HEK293T (cell line): ENCODE measurements around the gene MAGED1.

Experiments
- BHLHE40 ChIP-seq: fragments of 450-650 bp; IDR thresholded peaks from 2 replicates; pipeline ENCODE4 v1.6.1; 2016; ENCODE audit warnings: mild to moderate bottlenecking, moderate library complexity, borderline replicate concordance
- CTBP1 ChIP-seq: fragments of 450-650 bp; IDR thresholded peaks from 2 replicates; pipeline ENCODE4 v1.6.1; 2016; ENCODE audit warnings: borderline replicate concordance
- ELF4 ChIP-seq: fragments of 450-650 bp; IDR thresholded peaks from 2 replicates; pipeline ENCODE4 v1.6.1; 2017; ENCODE audit warnings: antibody characterized with exemption
- FOXA1 ChIP-seq: fragments of 450-650 bp; IDR thresholded peaks from 2 replicates; pipeline ENCODE4 v1.6.1; 2016; ENCODE audit warnings: mild to moderate bottlenecking
- FOXK2 ChIP-seq: fragments of 450-650 bp; IDR thresholded peaks from 2 replicates; pipeline ENCODE4 v1.6.1; 2016; ENCODE audit warnings: mild to moderate bottlenecking
- FOXM1 ChIP-seq: fragments of 450-650 bp; IDR thresholded peaks from 2 replicates; pipeline ENCODE4 v1.6.1; 2017; ENCODE audit warnings: mild to moderate bottlenecking, borderline replicate concordance
- HDGF ChIP-seq: fragments of 450-650 bp; IDR thresholded peaks from 2 replicates; pipeline ENCODE4 v1.6.1; 2017; ENCODE audit warnings: antibody characterized with exemption, borderline replicate concordance
- NFRKB ChIP-seq: fragments of 450-650 bp; IDR thresholded peaks from 2 replicates; pipeline ENCODE4 v1.6.1; 2016; ENCODE audit warnings: mild to moderate bottlenecking, moderate library complexity
- PKNOX1 ChIP-seq: fragments of 450-650 bp; IDR thresholded peaks from 2 replicates; pipeline ENCODE4 v1.6.1; 2016
- SP1 ChIP-seq: fragments of 450-650 bp; IDR thresholded peaks from 2 replicates; pipeline ENCODE4 v1.6.1; 2017
- SUZ12 ChIP-seq: fragments of 450-650 bp; IDR thresholded peaks from 2 replicates; pipeline ENCODE4 v1.6.1; 2016; ENCODE audit warnings: mild to moderate bottlenecking
- TARDBP ChIP-seq: fragments of 450-650 bp; IDR thresholded peaks from 2 replicates; pipeline ENCODE4 v1.6.1; 2016
- ZNF384 ChIP-seq: fragments of 450-650 bp; IDR thresholded peaks from 2 replicates; pipeline ENCODE4 v1.6.1; 2016

GRCh38 chrX:51867626-51868025 lies 25.8 kb upstream of the MAGED1 start:
- TF ChIP-seq ELF4 (no peak), SP1 (no peak), SUZ12 (no peak), BHLHE40 (no peak), FOXA1 (no peak), TARDBP (no peak), FOXM1 (no peak), PKNOX1 (no peak), HDGF (no peak), FOXK2 (no peak), ZNF384 (no peak), CTBP1 (no peak), NFRKB (no peak)
